BJ (cell line): ENCODE results near the gene UBAP1. TPM values are rescaled to one million over a fixed set of nuclear protein-coding genes. Genes with fewer than 3 reads are reported as not detected.

ENCODE experiments used
- CTCF ChIA-PET: fragments of 350-600 bp; formaldehyde crosslinking; extraction: SDS; loops from one replicate; lab custom pipeline; 2021; ENCODE audit warnings: antibody characterized with exemption, inconsistent platforms; lab: Yijun Ruan, JAX
- POLR2A ChIA-PET: fragments of 300-600 bp; sonication (Branson Sonifier 250); formaldehyde crosslinking; extraction: SDS; loops from one replicate; lab custom pipeline; 2021; ENCODE audit warnings: antibody characterized with exemption; lab: Charles Lee
- DNase-seq: peaks from one replicate; pipeline ENCODE4 v3.0.0-alpha.2; 2011; ENCODE audit warnings: low read depth
- H3K27me3 ChIP-seq: 2 replicates; pipeline ENCODE4 v1.6.0; 2011; ENCODE audit warnings: low read length; ENCODE audit not compliant: control insufficient read depth, insufficient read depth
- H3K36me3 ChIP-seq: 2 replicates; pipeline ENCODE4 v1.5.1; 2011; ENCODE audit warnings: low read length; ENCODE audit not compliant: control insufficient read depth, insufficient read depth
- H3K4me3 ChIP-seq: 2 replicates; pipeline ENCODE4 v1.5.1; 2011; ENCODE audit warnings: low read depth, mild to moderate bottlenecking, control low read depth, low read length
- CTCF ChIP-seq: IDR thresholded peaks from 2 replicates; pipeline ENCODE4 v1.5.1; 2011; ENCODE audit warnings: low read depth, mild to moderate bottlenecking, control low read depth, inconsistent platforms, low read length, moderate library complexity; ENCODE audit not compliant: insufficient read depth
- polyA plus RNA-seq: library from polyadenylated mRNA; depleted of rRNA; stranded (reverse); fragments of >200 nt; gene quantifications from 2 replicates; pipeline ENCODE4 v1.2.3, GENCODE V29; 2011

Gene UBAP1
- polyA plus RNA-seq, 1 experiment = 65.5 TPM

- no peaks in the 10 kb centered on the region for H3K36me3 ChIP-seq
- H3K27me3 ChIP-seq = no peaks in the 10 kb centered on the region
- TF ChIP-seq CTCF = no peak
- ChIA-PET POLR2A (no interaction called here), CTCF (interaction anchor here (1.0 to 1.5 kb wide), 2 partner anchors 24 to 53 kb away, joined by 3 to 5 read pairs; no protein-coding TSS in a partner anchor)
- no peak for DNase-seq
- no peak overlapping the region for H3K4me3 ChIP-seq
Measured at GRCh38 chr9:34279411-34279810, 100.6 kb downstream of the UBAP1 start.

DNA sequence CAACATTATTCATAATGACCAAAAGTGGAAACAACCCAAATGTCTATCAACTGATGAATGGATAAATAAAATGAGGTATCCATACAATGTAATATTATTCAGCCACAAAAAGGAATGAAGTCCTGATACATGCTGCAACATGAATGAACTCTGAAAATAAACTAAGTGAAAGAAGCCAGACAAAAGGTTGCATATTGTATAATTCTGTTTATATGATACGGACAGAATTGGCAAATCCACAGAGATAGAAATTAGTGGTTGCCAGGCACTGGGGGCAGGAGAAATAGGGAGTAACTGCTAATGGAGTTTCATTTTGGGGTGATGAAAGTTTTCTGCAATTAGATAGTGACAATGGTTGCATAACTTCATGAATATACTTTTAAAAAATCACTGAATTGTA is 103.3 kb downstream of the UBAP1 start:
- DNase-seq = no peak
- Histone ChIP-seq H3K27me3 (no peaks in the 10 kb centered on the region), H3K36me3 (no peaks in the 10 kb centered on the region), H3K4me3 (no peak overlapping the region)
- POLR2A ChIA-PET = no interaction called here
- CTCF ChIA-PET = interaction anchor here (0.8 to 1.1 kb wide), 3 partner anchors 14 to 53 kb away, joined by 3 read pairs; no protein-coding TSS in a partner anchor
- TF ChIP-seq CTCF = no peak

GRCh38 chr9:34289159-34289558 is 110.3 kb downstream of the UBAP1 start:
- no peak for DNase-seq
- ChIA-PET POLR2A (no interaction called here), CTCF (interaction anchor here (0.5 to 1.1 kb wide), 3 partner anchors 13 to 90 kb away, joined by 3 to 4 read pairs (median 3); no protein-coding TSS in a partner anchor)
- Histone ChIP-seq H3K36me3 (no peaks in the 10 kb centered on the region), H3K4me3 (no peak overlapping the region), H3K27me3 (no peaks in the 10 kb centered on the region)
- TF ChIP-seq CTCF = no peak

DNA sequence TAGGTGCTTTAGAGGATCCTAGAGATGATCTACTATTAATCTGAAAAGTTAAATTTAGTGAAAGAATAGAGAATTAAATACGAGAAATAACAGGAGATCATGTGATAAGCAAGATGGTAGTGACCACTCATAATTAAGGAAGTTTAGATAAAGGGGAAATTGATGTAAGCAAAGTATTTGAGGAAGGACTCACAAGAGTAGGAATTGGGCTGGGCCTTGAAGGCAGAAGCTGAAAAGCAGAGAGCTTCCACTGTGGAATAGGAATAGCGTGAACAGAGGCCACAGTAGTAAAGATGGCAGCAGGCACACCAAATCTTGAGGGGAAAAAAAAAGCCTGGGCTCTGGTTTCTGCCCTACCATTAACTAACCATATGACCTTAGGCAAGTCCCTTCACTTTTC is 112.2 kb downstream of the UBAP1 start:
- H3K4me3 ChIP-seq = no peak overlapping the region
- CTCF ChIA-PET = no interaction called here
- no peak for TF ChIP-seq CTCF
- POLR2A ChIA-PET = no interaction called here
- no peak for DNase-seq
- H3K27me3 ChIP-seq = no peaks in the 10 kb centered on the region
- H3K36me3 ChIP-seq = no peaks in the 10 kb centered on the region

GRCh38 chr9:34291423-34291822 is 112.6 kb downstream of the UBAP1 start:
- H3K36me3 ChIP-seq = no peaks in the 10 kb centered on the region
- TF ChIP-seq CTCF = no peak
- DNase-seq = no peak
- POLR2A ChIA-PET = interaction anchor here (0.7 kb wide), 1 partner anchor 188 kb away, joined by 9 read pairs; no protein-coding TSS in a partner anchor
- no peaks in the 10 kb centered on the region for H3K27me3 ChIP-seq
- CTCF ChIA-PET = no interaction called here
- H3K4me3 ChIP-seq = no peak overlapping the region
